Measurements from ENCODE around the gene MCL1.
"Not testable (repeated sequence)": the region's sequence is repeated elsewhere in the genome, so short reads cannot be mapped to it uniquely, and the experiment has no call there.

MCL1 gene

GRCh38 chr1:150601540-150601939 is 22.1 kb upstream of the MCL1 start:
- DNase-seq: no peak

GRCh38 chr1:150598346-150598745 is 18.9 kb upstream of the MCL1 start:
- not testable (repeated sequence) for DNase-seq

- no peak for DNase-seq
Observed at GRCh38 chr1:150596976-150597375, 17.6 kb upstream of the MCL1 start.

GRCh38 chr1:150596095-150596892 is 16.9 kb upstream of the MCL1 start:
- DNase-seq: no peak

GRCh38 chr1:150582371-150582770 is 3.0 kb upstream of the MCL1 start:
- no peak for DNase-seq

GRCh38 chr1:150581962-150582361 is 2.6 kb upstream of the MCL1 start:
- not testable (repeated sequence) for DNase-seq

GRCh38 chr1:150581437-150581836 is 2.0 kb upstream of the MCL1 start:
- DNase-seq: not testable (repeated sequence)

- not testable (repeated sequence) for DNase-seq
Observed at GRCh38 chr1:150580966-150581365, 1.6 kb upstream of the MCL1 start.

- no peak for DNase-seq
Observed at GRCh38 chr1:150579945-150580642, 684 bp upstream of the MCL1 start.

GRCh38 chr1:150578272-150579109 is 919 bp downstream of the MCL1 start:
- peak; percentile 50 for DNase-seq

- DNase-seq: no peak
Observed at GRCh38 chr1:150577557-150578271, 1.7 kb downstream of the MCL1 start.

- DNase-seq: no peak
Observed at GRCh38 chr1:150576794-150577556, 2.4 kb downstream of the MCL1 start.

- no peak for DNase-seq
Observed at GRCh38 chr1:150576367-150576711, 3.1 kb downstream of the MCL1 start.

- peak; percentile 19 for DNase-seq
Observed at GRCh38 chr1:150575518-150576366, 3.7 kb downstream of the MCL1 start.

- DNase-seq: no peak
Observed at GRCh38 chr1:150575072-150575489, 4.3 kb downstream of the MCL1 start.

GRCh38 chr1:150574260-150575071 is 4.9 kb downstream of the MCL1 start:
- no peak for DNase-seq

- DNase-seq: not testable (repeated sequence)
Observed at GRCh38 chr1:150573648-150574071, 5.8 kb downstream of the MCL1 start.

GRCh38 chr1:150572918-150573647 is 6.3 kb downstream of the MCL1 start:
- no peak for DNase-seq

GRCh38 chr1:150568594-150568966 is 10.8 kb downstream of the MCL1 start:
- no peak for DNase-seq

Measured in NCI-H1105 (cell line).